PC-3 (cell line): ENCODE measurements around the gene PACRGL. TPM values are rescaled to one million over a fixed set of nuclear protein-coding genes. Genes with fewer than 3 reads are reported as not detected.
A peak's percentile ranks its signal among the peaks of the same experiment; 100 is the strongest.

Experiments used
- ATAC-seq: fragments of 200-7000 bp; cut with Tn5 transposase; 2 replicates; pipeline ENCODE4 v1.9.1; 2020; ENCODE audit warnings: mild to moderate bottlenecking, moderate library complexity
- BruUV-seq: library from RNA; stranded (reverse); fragments of 400-500 nt; replicated peaks from 2 replicates; lab custom pipeline; 2021; lab: Mats Ljungman, UMichigan
- CTCF ChIA-PET: fragments of 300-600 bp; sonication (Branson Sonifier 250); formaldehyde crosslinking; loops from one replicate; lab custom pipeline; 2022; ENCODE audit warnings: antibody characterized with exemption; lab: Charles Lee
- POLR2A ChIA-PET: fragments of 300-600 bp; sonication (Branson Sonifier 250); formaldehyde crosslinking; loops from one replicate; lab custom pipeline; 2022; ENCODE audit warnings: antibody characterized with exemption; ENCODE audit not compliant: unreplicated experiment; lab: Charles Lee
- DNase-seq: peaks from one replicate; pipeline ENCODE4 v3.0.0-alpha.2; 2015
- H2AFZ ChIP-seq: fragments of 300-600 bp; sonication (generic); 2 replicates; pipeline ENCODE4 v1.6.0; 2016; ENCODE audit warnings: antibody characterized with exemption, low read length
- H3F3A ChIP-seq: fragments of 300-600 bp; sonication (generic); one replicate; pipeline ENCODE4 v1.6.0; 2017; ENCODE audit warnings: antibody characterized with exemption, low read length, control low read depth, mild to moderate bottlenecking; ENCODE audit not compliant: unreplicated experiment
- H3K27ac ChIP-seq: fragments of 300-600 bp; sonication (generic); 2 replicates; pipeline ENCODE4 v1.5.1; 2016; ENCODE audit warnings: mild to moderate bottlenecking, low read length
- H3K27me3 ChIP-seq: fragments of 300-600 bp; sonication (generic); 2 replicates; pipeline ENCODE4 v1.6.1; 2016; ENCODE audit warnings: low read length, mixed read lengths
- H3K36me3 ChIP-seq: fragments of 300-600 bp; sonication (generic); 2 replicates; pipeline ENCODE4 v1.6.1; 2016; ENCODE audit warnings: low read depth, mixed run types, low read length, mixed read lengths
- H3K4me1 ChIP-seq: fragments of 300-600 bp; sonication (generic); 2 replicates; pipeline ENCODE4 v1.5.1; 2016; ENCODE audit warnings: low read length; ENCODE audit not compliant: insufficient read depth
- H3K4me2 ChIP-seq: fragments of 300-600 bp; sonication (generic); 2 replicates; pipeline ENCODE4 v1.6.0; 2016; ENCODE audit warnings: low read length
- H3K4me3 ChIP-seq: fragments of 300-600 bp; sonication (generic); 2 replicates; pipeline ENCODE4 v1.5.1; 2016; ENCODE audit warnings: mild to moderate bottlenecking, low read length, mixed read lengths
- H3K79me2 ChIP-seq: fragments of 300-600 bp; sonication (generic); 2 replicates; pipeline ENCODE4 v1.6.1; 2017; ENCODE audit warnings: low read length, mixed read lengths
- H3K9ac ChIP-seq: fragments of 300-600 bp; sonication (generic); 2 replicates; pipeline ENCODE4 v1.6.0; 2016; ENCODE audit warnings: mild to moderate bottlenecking, low read length
- H3K9me2 ChIP-seq: fragments of 300-600 bp; sonication (generic); replicated peaks from 2 replicates; pipeline ENCODE4 v1.6.1; 2016; ENCODE audit warnings: mixed run types, low read length, mixed read lengths
- H3K9me3 ChIP-seq: fragments of 300-600 bp; sonication (generic); 2 replicates; pipeline ENCODE4 v1.6.1; 2016; ENCODE audit warnings: low read length, mixed read lengths
- H4K20me1 ChIP-seq: fragments of 300-600 bp; sonication (generic); 2 replicates; pipeline ENCODE4 v1.6.1; 2016; ENCODE audit warnings: low read length, mixed read lengths
- EZH2 ChIP-seq: fragments of 300-600 bp; sonication (generic); IDR thresholded peaks from one replicate; pipeline ENCODE4 v1.6.1; 2017; ENCODE audit warnings: antibody characterized with exemption, mild to moderate bottlenecking, low read length; ENCODE audit not compliant: unreplicated experiment
- EZH2phosphoT487 ChIP-seq: fragments of 300-600 bp; sonication (generic); IDR thresholded peaks from 2 replicates; pipeline ENCODE4 v1.6.1; 2018; ENCODE audit warnings: mild to moderate bottlenecking, antibody characterized with exemption, low read length, borderline replicate concordance
- intact Hi-C: fragments of 100-400 bp; cut with micrococcal nuclease; formaldehyde crosslinking; loops from 2 replicates; pipeline ENCODE4 v1.9.0; 2023
- total RNA-seq: library from RNA; depleted of rRNA; stranded (reverse); fragments of >200 nt; gene quantifications from 2 replicates; pipeline ENCODE4 v1.2.3, GENCODE V29; 2014
- TF ChIP-seq, protein P1 (sequence below): fragments of 300-600 bp; sonication (generic); conservative IDR thresholded peaks from 2 replicates; pipeline ENCODE4 v1.5.1; 2017; ENCODE audit warnings: antibody characterized with exemption, low read depth, mild to moderate bottlenecking, low read length

PACRGL gene
- total RNA-seq, 1 experiment from 2014 or later = 25.9 TPM

DNA sequence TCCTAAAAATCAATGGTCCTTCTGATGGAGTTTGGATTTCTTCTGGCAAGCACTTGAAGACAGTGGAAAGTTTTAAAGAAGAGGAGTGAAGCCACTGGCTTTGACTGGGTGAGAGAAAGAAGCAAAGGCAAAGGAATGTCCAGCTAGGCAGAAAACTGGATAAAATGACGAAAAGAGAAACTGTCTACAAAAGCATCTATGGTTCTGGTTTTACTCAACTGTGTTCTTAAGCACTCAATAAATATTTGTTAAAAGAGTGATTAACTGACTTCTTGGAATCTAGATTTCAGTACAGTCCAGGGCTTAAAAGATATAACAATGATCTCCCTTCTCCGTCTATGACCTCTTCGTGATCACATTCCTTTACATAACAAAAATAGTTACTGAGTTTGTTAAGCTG is 52.4 kb downstream of the PACRGL start:
- BruUV-seq = no TSS peak
- no peaks in the 10 kb centered on the region for H3F3A ChIP-seq
- no peak for DNase-seq
- no peaks in the 10 kb centered on the region for H3K9me2 ChIP-seq
- H4K20me1 ChIP-seq = no peaks in the 10 kb centered on the region
- H2AFZ ChIP-seq = no peak overlapping the region
- POLR2A ChIA-PET = no interaction called here
- H3K27ac ChIP-seq = no peak overlapping the region
- no peak for ATAC-seq
- CTCF ChIA-PET = no interaction called here
- TF ChIP-seq EZH2phosphoT487 (no peak), EZH2 (no peak)
- TF ChIP-seq, protein P1, sequence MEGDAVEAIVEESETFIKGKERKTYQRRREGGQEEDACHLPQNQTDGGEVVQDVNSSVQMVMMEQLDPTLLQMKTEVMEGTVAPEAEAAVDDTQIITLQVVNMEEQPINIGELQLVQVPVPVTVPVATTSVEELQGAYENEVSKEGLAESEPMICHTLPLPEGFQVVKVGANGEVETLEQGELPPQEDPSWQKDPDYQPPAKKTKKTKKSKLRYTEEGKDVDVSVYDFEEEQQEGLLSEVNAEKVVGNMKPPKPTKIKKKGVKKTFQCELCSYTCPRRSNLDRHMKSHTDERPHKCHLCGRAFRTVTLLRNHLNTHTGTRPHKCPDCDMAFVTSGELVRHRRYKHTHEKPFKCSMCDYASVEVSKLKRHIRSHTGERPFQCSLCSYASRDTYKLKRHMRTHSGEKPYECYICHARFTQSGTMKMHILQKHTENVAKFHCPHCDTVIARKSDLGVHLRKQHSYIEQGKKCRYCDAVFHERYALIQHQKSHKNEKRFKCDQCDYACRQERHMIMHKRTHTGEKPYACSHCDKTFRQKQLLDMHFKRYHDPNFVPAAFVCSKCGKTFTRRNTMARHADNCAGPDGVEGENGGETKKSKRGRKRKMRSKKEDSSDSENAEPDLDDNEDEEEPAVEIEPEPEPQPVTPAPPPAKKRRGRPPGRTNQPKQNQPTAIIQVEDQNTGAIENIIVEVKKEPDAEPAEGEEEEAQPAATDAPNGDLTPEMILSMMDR = no peak
- H3K27me3 ChIP-seq = no peaks in the 10 kb centered on the region
- no peaks in the 10 kb centered on the region for H3K79me2 ChIP-seq
- H3K4me3 ChIP-seq = no peak overlapping the region
- H3K4me1 ChIP-seq = no peaks in the 10 kb centered on the region
- H3K9me3 ChIP-seq = no peaks in the 10 kb centered on the region
- intact Hi-C loops = no loop called here
- H3K36me3 ChIP-seq = no peaks in the 10 kb centered on the region
- no peak overlapping the region for H3K4me2 ChIP-seq
- no peak overlapping the region for H3K9ac ChIP-seq

DNA sequence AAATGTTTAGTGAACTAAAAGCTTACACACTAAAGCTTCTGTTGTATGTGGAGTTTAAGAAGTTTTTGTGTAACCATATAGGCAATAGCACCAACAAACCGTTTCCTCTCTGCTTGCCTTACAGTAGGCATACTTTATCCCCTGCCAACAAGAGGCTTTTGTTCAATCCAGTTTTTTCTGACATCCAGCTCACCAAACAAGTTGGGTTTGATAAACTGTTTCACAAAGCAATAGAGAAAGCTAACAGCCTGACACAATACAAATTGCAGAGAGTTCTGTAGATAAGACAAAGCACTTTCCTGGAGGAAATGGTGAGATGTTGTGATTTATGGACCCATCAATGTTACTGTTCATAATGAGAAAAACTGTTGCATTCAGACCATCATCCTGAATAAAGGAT is 53.8 kb downstream of the PACRGL start:
- H3K4me1 ChIP-seq = no peaks in the 10 kb centered on the region
- H2AFZ ChIP-seq = no peak overlapping the region
- intact Hi-C loops = no loop called here

DNA sequence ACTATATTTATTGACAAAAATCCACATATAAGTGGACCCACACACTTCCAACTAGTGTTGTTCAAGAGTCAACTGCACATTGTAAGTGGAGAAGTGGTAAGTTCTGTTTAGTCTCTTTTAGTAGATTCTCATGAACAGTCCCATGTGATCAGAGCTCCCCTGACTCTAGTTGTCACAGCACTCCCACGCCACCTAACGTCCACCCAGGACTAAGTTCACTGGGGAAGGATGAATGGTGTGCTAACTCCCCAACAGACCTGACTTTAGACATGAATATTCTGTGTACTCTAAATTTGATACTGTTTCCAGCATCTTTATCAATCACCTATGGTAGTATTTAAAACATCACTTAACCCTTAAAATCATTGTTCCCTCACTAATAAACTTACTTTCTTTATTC is 59.8 kb downstream of the PACRGL start:
- Histone ChIP-seq H3K79me2 (no peaks in the 10 kb centered on the region), H3K36me3 (no peaks in the 10 kb centered on the region), H3K27ac (no peak overlapping the region), H3K9me3 (no peaks in the 10 kb centered on the region), H3F3A (no peaks in the 10 kb centered on the region), H2AFZ (no peak overlapping the region), H3K4me1 (no peaks in the 10 kb centered on the region), H3K9ac (no peak overlapping the region), H3K9me2 (no peaks in the 10 kb centered on the region), H3K4me3 (no peak overlapping the region), H3K4me2 (no peak overlapping the region), H4K20me1 (no peaks in the 10 kb centered on the region), H3K27me3 (no peaks in the 10 kb centered on the region)
- TF ChIP-seq, protein P1 = peak; percentile 52
- TF ChIP-seq EZH2phosphoT487 = no peak
- DNase-seq = peak; percentile 36
- BruUV-seq = no TSS peak
- peak; percentile 80 for ATAC-seq
- POLR2A ChIA-PET = no interaction called here
- CTCF ChIA-PET = interaction anchor here (0.5 kb wide), 1 partner anchor 1741 kb away, joined by 3 read pairs; no protein-coding TSS in a partner anchor
- intact Hi-C loops = no loop called here

More for the DNA sequence above, 53.8 kb downstream of the PACRGL start:
- ChIA-PET POLR2A (no interaction called here), CTCF (no interaction called here)
- H3K27me3 ChIP-seq = no peaks in the 10 kb centered on the region
- no peak for TF ChIP-seq EZH2
- no peak for TF ChIP-seq EZH2phosphoT487
- TF ChIP-seq, protein P1 = no peak
- H3F3A ChIP-seq = no peaks in the 10 kb centered on the region
- no TSS peak for BruUV-seq
- no peaks in the 10 kb centered on the region for H4K20me1 ChIP-seq
- no peaks in the 10 kb centered on the region for H3K9me2 ChIP-seq
- no peak for ATAC-seq
- no peak overlapping the region for H3K4me3 ChIP-seq
- H3K9me3 ChIP-seq = no peaks in the 10 kb centered on the region
- H3K36me3 ChIP-seq = no peaks in the 10 kb centered on the region
- H3K9ac ChIP-seq = no peak overlapping the region
- DNase-seq = no peak
- H3K4me2 ChIP-seq = no peak overlapping the region
- no peak overlapping the region for H3K27ac ChIP-seq
- no peaks in the 10 kb centered on the region for H3K79me2 ChIP-seq
